Breast epithelium (tissue), 4 donors: ENCODE data around the gene MAP3K8. TPM values are rescaled to one million over a fixed set of nuclear protein-coding genes. Genes with fewer than 3 reads are reported as not detected.

Experiments used
- DNase-seq, 2 donors: peaks; one replicate each; pipeline ENCODE4 v3.0.0-alpha.2; 2019; ENCODE audit warnings: low spot score in 2 of 2
- H3K27ac ChIP-seq, 2 donors: fragments of 200-600 bp; sonication (generic) in 1 of 2; one replicate each; pipeline ENCODE4 v1.5.1; 2016 to 2019; ENCODE audit warnings: mild to moderate bottlenecking in 1 of 2
- H3K27me3 ChIP-seq, 2 donors: fragments of 200-600 bp; sonication (generic) in 1 of 2; one replicate each; pipeline versions ENCODE4 v1.5.1 to v1.6.0; 2017 to 2019; ENCODE audit warnings: control low read depth in 1 of 2, mild to moderate bottlenecking in 1 of 2
- H3K36me3 ChIP-seq: fragments of 200-600 bp; one replicate; pipeline ENCODE4 v1.5.1; 2019
- H3K4me1 ChIP-seq, 2 donors: fragments of 200-600 bp; sonication (generic); one replicate each; pipeline ENCODE4 v1.5.1; 2016 to 2019; ENCODE audit warnings: control low read depth in 1 of 2
- H3K4me3 ChIP-seq, 3 donors: fragments of 200-600 bp; sonication (generic); 1 replicate in 2 of 3; 2 replicates in 1 of 3; pipeline ENCODE4 v1.5.1; 2016 to 2019; ENCODE audit warnings: mild to moderate bottlenecking in 3 of 3, moderate library complexity in 2 of 3
- H3K9me3 ChIP-seq, 2 donors: fragments of 200-600 bp; sonication (generic) in 1 of 2; one replicate each; pipeline ENCODE4 v1.5.1; 2016 to 2019; ENCODE audit warnings: control low read depth in 1 of 2
- CTCF ChIP-seq, 3 donors: fragments of 450-650 bp; IDR thresholded peaks; one replicate each; pipeline ENCODE4 v1.5.1; 2016 to 2017; ENCODE audit warnings: antibody characterized with exemption in 3 of 3, mild to moderate bottlenecking in 3 of 3, moderate library complexity in 3 of 3
- POLR2A ChIP-seq: fragments of 450-650 bp; IDR thresholded peaks from one replicate; pipeline ENCODE4 v1.6.1; 2016; ENCODE audit warnings: antibody characterized with exemption, mild to moderate bottlenecking, moderate library complexity
- POLR2AphosphoS5 ChIP-seq, 3 donors: sonication (generic); formaldehyde crosslinking; IDR thresholded peaks; one replicate each; pipeline ENCODE4 v1.6.1; 2017; ENCODE audit warnings: antibody characterized with exemption in 3 of 3
- intact Hi-C: fragments of 100-400 bp; cut with DNase I; formaldehyde crosslinking; loops from one replicate; pipeline ENCODE4 v1.15.1; 2023; ENCODE audit warnings: low total_unique reads
- total RNA-seq, 3 donors: library from RNA; depleted of rRNA; stranded (reverse); fragments of >200 nt; gene quantifications; one replicate each; pipeline ENCODE4 v1.1.0, GENCODE V29; 2016

The MAP3K8 gene
- total RNA-seq, 3 donors from 2014 or later, result 34.4 to 45.9 (median 40.2) TPM

- TF ChIP-seq POLR2A (no peak), POLR2AphosphoS5 (IDR thresholded peaks at IDR 0.05) (no peak)
- Histone ChIP-seq H3K9me3 (no peaks in the 10 kb centered on the region), H3K27ac (no peak overlapping the region), H3K36me3 (no peaks in the 10 kb centered on the region), H3K27me3 (no peaks in the 10 kb centered on the region), H3K4me3 (no peak overlapping the region), H3K4me1 (no peaks in the 10 kb centered on the region)
- no peak for DNase-seq
- intact Hi-C loops, result loop anchor here (10.0 kb wide), 1 partner anchor 1195 kb away; no protein-coding TSS in a partner anchor
Observed at GRCh38 chr10:30390207-30390606, 43.8 kb upstream of the MAP3K8 start.

- no peaks in the 10 kb centered on the region for H3K9me3 ChIP-seq
- DNase-seq, result no peak
- intact Hi-C loops, result loop anchor here (10.0 kb wide), 1 partner anchor 1196 kb away; no protein-coding TSS in a partner anchor
- no peak overlapping the region for H3K4me3 ChIP-seq
- H3K4me1 ChIP-seq, result no peaks in the 10 kb centered on the region
- H3K27me3 ChIP-seq, result no peaks in the 10 kb centered on the region
- no peaks in the 10 kb centered on the region for H3K36me3 ChIP-seq
- TF ChIP-seq CTCF (IDR thresholded peaks at IDR 0.05) (no peak), POLR2AphosphoS5 (IDR thresholded peaks at IDR 0.05) (no peak), POLR2A (no peak)
- H3K27ac ChIP-seq, result no peak overlapping the region
Observed at GRCh38 chr10:30391266-30391665, 42.7 kb upstream of the MAP3K8 start.

- Histone ChIP-seq H3K9me3 (no peaks in the 10 kb centered on the region), H3K27ac (no peak overlapping the region), H3K4me3 (peak overlapping the region in 1 of 3 donors; percentile 49), H3K36me3 (no peaks in the 10 kb centered on the region), H3K27me3 (no peaks in the 10 kb centered on the region), H3K4me1 (no peaks in the 10 kb centered on the region)
- DNase-seq, result peak; percentile 35 to 77
- TF ChIP-seq POLR2A (no peak), CTCF (IDR thresholded peaks at IDR 0.05) (peak; percentile 67 to 83 (median 82)), POLR2AphosphoS5 (IDR thresholded peaks at IDR 0.05) (no peak)
- intact Hi-C loops, result loop anchor here (10.0 kb wide), 1 partner anchor 1198 kb away; no protein-coding TSS in a partner anchor
Observed at GRCh38 chr10:30392564-30392990, 41.4 kb upstream of the MAP3K8 start.

- no peak for TF ChIP-seq CTCF (IDR thresholded peaks at IDR 0.05)
- TF ChIP-seq POLR2A, result no peak
- no peak for TF ChIP-seq POLR2AphosphoS5 (IDR thresholded peaks at IDR 0.05)
- DNase-seq, result no peak
- Histone ChIP-seq H3K27me3 (no peaks in the 10 kb centered on the region), H3K27ac (no peak overlapping the region), H3K36me3 (no peaks in the 10 kb centered on the region), H3K4me1 (no peaks in the 10 kb centered on the region), H3K4me3 (no peak overlapping the region), H3K9me3 (no peaks in the 10 kb centered on the region)
- intact Hi-C loops, result loop anchor here (10.0 kb wide), 1 partner anchor 1201 kb away; no protein-coding TSS in a partner anchor
Observed at GRCh38 chr10:30396293-30396692, 37.7 kb upstream of the MAP3K8 start.

GRCh38 chr10:30396698-30397097 lies 37.3 kb upstream of the MAP3K8 start:
- H3K4me1 ChIP-seq, result no peaks in the 10 kb centered on the region
- H3K27me3 ChIP-seq, result no peaks in the 10 kb centered on the region
- H3K27ac ChIP-seq, result no peak overlapping the region
- no peak for TF ChIP-seq POLR2A
- TF ChIP-seq CTCF (IDR thresholded peaks at IDR 0.05), result no peak
- TF ChIP-seq POLR2AphosphoS5 (IDR thresholded peaks at IDR 0.05), result no peak
- H3K4me3 ChIP-seq, result no peak overlapping the region
- intact Hi-C loops, result loop anchor here (10.0 kb wide), 1 partner anchor 1202 kb away; no protein-coding TSS in a partner anchor
- H3K36me3 ChIP-seq, result no peaks in the 10 kb centered on the region
- no peaks in the 10 kb centered on the region for H3K9me3 ChIP-seq
- no peak for DNase-seq
